ENCODE data around the gene GPR87. TPM values are rescaled to one million over a fixed set of nuclear protein-coding genes. Genes with fewer than 3 reads are reported as not detected.

Gene GPR87
- total RNA-seq, 1 donor from 2014 or later: not detected

DNA sequence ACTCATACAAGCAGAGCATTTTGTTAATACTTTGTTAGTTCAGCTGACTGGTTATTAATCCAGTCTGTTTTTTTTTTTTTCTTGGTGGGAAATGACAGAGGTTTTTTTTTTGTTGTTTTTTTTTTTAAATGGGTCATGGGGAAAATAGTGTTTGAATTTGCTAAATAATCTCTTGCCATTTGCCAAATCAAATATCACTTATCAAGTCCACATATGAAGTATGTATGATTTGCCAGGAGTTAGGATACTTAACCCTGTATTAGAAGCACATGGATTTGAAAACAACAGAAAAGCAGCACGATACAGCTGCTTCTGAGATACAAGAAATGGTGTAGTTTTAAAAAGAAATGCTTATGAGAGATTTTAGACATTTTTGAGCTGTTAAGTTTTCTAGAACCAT is 59.9 kb downstream of the GPR87 start:
- Mint-ChIP-seq H3K4me3 (ENCODE audit: unreplicated experiment) (no peak overlapping the region), H3K4me1 (ENCODE audit: unreplicated experiment) (peaks cover 4% of the 10 kb centered on the region), H3K36me3 (ENCODE audit: unreplicated experiment) (no peaks in the 10 kb centered on the region), H3K27ac (ENCODE audit: unreplicated experiment) (no peak overlapping the region), H3K27me3 (ENCODE audit: unreplicated experiment) (peaks cover 3% of the 10 kb centered on the region), H3K9me3 (ENCODE audit: unreplicated experiment) (no peaks in the 10 kb centered on the region)
- TF ChIP-seq, protein P1, sequence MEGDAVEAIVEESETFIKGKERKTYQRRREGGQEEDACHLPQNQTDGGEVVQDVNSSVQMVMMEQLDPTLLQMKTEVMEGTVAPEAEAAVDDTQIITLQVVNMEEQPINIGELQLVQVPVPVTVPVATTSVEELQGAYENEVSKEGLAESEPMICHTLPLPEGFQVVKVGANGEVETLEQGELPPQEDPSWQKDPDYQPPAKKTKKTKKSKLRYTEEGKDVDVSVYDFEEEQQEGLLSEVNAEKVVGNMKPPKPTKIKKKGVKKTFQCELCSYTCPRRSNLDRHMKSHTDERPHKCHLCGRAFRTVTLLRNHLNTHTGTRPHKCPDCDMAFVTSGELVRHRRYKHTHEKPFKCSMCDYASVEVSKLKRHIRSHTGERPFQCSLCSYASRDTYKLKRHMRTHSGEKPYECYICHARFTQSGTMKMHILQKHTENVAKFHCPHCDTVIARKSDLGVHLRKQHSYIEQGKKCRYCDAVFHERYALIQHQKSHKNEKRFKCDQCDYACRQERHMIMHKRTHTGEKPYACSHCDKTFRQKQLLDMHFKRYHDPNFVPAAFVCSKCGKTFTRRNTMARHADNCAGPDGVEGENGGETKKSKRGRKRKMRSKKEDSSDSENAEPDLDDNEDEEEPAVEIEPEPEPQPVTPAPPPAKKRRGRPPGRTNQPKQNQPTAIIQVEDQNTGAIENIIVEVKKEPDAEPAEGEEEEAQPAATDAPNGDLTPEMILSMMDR (IDR thresholded peaks at IDR 0.05): no peak
- DNase-seq (ENCODE audit: extremely low spot score, unreplicated experiment): no peak

DNA sequence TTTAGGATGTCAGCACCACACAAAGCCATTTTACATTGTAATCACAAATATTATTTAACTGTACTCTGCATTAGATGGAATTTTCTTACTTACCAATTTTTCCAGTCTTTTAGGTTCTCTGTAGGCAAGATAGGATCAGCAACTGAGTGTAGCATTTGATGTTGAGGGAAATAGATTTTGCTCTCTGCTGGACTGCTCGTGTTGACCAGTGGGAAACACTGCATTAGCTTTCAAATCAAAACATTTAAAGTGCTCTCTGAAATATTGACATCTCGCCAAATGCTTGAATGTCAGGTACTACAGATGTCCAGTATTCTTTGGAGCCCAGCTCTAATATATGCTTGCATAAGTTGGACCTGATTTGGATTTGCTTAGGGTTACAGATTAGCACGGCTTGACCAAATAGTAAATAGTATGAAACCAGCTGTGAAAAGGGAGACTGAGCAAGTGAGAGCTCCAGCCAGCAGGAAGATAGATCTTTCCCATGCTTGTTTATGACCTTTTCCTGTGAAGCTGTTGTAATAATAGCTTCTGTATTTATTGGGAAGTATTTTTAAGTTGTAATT is 67.8 kb downstream of the GPR87 start:
- Mint-ChIP-seq H3K9me3 (ENCODE audit: unreplicated experiment) (no peaks in the 10 kb centered on the region), H3K4me3 (ENCODE audit: unreplicated experiment) (no peak overlapping the region), H3K4me1 (ENCODE audit: unreplicated experiment) (no peaks in the 10 kb centered on the region), H3K27me3 (ENCODE audit: unreplicated experiment) (peaks cover 4% of the 10 kb centered on the region), H3K27ac (ENCODE audit: unreplicated experiment) (no peak overlapping the region), H3K36me3 (ENCODE audit: unreplicated experiment) (no peaks in the 10 kb centered on the region)
- TF ChIP-seq, protein P1 (IDR thresholded peaks at IDR 0.05): no peak
- DNase-seq (ENCODE audit: extremely low spot score, unreplicated experiment): no peak

Other genes starting within 250 kb of the GPR87 start
- gene MED12L, start 231.2 kb downstream of the GPR87 start, total RNA-seq: 1.4 TPM in 2 replicates
- gene GPR171, start 113.6 kb downstream of the GPR87 start, total RNA-seq: not detected in 2 replicates
- not detected in 2 replicates for gene P2RY14, start 38.3 kb downstream of the GPR87 start, total RNA-seq
- gene P2RY13, start 12.7 kb upstream of the GPR87 start, total RNA-seq: not detected in 2 replicates
- gene P2RY12, start 67.9 kb upstream of the GPR87 start, total RNA-seq: not detected in 2 replicates
- gene IGSF10, start 144.2 kb upstream of the GPR87 start, total RNA-seq: 1.2 and 1.4 TPM in 2 replicates